GM15510 (cell line): ENCODE results near the gene RAB9A.

ENCODE experiments used
- POLR2A ChIP-seq: IDR thresholded peaks from 3 replicates; pipeline ENCODE4 v1.6.1; 2011; ENCODE audit warnings: borderline replicate concordance; ENCODE audit not compliant: insufficient read length; ENCODE audit errors: extremely low read depth

RAB9A gene

DNA sequence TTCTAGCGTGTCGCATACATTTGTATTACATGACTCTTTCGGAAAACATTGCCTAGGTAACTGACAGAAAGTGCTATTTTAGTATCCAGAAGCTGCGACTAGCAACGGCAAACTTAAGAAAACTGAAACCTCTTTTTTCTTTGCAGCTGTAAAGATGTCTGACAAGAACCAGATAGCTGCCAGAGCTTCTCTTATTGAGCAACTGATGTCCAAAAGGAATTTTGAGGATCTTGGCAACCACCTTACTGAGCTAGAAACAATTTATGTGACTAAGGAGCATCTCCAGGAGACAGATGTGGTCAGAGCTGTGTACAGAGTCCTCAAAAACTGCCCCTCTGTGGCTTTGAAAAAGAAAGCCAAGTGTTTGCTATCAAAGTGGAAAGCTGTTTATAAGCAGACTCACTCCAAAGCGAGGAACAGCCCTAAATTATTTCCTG, 26.6 kb upstream of the RAB9A start:
- TF ChIP-seq POLR2A = no peak

DNA sequence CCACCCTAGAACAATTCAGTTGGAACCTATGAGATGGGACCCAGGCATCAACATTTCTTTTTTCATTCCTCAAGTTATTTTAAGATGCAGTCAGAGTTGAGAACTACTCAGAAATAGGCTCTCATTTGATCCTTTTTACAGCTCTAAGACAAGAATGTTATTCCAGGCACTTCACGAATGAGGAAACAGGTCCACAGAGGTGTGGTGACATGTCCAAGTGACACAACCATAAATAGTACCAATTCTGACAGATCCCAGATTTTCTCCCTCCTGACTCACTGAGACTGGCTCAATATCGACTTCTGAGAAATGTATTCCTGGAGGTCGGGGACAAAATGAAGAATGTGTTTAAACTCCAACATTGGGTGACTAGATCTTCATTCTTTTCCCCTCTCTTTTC, 24.9 kb upstream of the RAB9A start:
- no peak for TF ChIP-seq POLR2A

DNA sequence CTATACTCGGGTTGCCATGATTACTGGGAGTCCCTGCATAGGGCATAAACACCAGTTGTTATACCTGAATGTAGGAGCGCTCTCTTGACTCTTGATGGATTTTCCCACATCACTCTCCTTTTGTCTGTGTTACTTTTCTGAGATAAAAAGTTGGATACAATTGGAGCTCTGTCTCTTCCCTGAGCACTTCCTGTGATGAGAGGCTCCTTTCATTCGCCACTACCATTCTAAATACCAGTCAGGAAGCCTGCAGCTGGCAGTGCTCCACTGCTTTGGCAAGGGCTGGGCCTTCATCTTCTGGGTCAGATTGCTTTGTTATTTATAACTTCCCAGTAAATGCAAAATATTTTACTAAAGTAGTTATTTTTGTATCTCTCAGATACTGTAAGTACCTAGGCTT, 22.1 kb upstream of the RAB9A start:
- TF ChIP-seq POLR2A = no peak

DNA sequence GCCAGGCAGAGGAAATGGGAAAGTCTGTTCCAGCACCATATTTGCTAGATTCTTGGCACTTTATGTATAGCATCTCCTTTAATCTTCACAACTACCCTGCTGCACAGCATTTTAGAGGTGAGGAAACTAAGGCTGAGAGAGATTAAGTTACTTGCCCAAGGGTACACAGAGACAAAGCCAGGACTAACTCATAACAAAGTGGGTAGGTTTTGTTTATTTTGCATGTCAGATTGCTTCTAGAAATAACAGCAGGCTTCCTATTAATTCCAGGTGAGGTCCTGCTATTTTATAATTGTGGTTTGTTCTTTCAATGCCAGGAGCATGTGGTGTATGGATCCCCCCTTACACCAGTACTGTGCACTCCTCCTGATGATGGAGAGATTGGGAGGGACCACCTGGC, 21.0 kb upstream of the RAB9A start:
- no peak for TF ChIP-seq POLR2A

DNA sequence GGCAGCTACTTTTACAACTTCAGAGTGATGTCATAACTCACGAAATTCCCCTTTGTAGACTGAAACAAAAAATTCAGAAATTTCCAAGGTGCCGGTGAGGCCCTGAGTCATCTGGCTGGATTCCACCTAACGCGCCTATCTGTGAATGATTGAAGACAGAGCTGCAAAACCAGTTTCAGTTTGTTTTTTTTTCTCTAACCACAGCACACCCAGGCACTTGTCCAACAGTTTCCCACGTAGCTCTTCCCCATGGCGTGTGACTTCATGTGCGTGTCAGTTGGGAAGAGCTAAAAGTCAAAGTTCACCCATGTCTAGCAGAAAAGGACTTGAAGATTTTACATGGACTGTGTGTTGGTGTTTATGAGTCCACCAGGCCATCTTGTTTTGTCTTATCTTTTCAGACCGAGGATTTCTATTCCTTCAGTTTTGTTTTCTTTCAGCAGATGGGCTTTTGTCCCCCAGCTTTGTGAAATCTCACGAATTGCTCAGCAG, 19.6 kb upstream of the RAB9A start:
- TF ChIP-seq POLR2A = no peak

DNA sequence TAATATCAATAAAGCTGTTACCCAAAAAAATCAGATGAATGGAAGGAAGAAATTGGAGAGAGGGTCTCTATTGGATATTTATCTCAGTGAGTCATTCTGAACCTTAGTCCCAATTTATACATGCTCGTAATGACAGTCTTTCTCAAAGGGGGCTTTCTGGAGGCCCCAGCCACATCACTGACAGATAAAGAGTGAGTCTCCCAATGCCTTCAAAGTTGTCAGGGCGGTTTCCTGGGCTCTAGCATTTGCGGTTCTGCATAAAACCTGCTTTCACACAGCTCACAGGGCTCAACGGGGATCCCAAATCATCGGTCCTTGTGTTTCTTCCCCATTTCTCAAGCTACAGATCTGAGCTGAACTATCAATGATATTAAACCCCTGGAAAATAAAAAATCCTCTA, 18.7 kb upstream of the RAB9A start:
- TF ChIP-seq POLR2A = no peak

DNA sequence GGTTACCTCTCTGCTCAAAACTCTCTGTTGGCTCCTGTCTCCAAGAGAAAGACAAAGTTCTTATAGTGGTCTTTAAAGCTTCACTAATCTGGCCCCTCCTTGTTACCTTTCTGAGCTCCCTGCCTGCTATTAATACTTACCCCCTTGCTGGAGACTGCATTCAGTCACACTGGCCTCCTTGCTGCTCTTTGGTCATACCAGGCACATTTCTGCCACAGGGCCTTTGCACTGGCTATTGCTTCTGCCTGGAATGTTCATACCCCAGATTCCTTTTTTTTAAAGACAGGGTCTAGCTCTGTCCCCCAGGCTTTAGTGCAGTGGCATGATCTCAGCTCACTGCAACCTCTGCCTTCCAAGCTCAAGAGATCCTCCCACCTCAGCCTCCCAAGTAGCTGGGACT, 15.9 kb upstream of the RAB9A start:
- TF ChIP-seq POLR2A = no peak

DNA sequence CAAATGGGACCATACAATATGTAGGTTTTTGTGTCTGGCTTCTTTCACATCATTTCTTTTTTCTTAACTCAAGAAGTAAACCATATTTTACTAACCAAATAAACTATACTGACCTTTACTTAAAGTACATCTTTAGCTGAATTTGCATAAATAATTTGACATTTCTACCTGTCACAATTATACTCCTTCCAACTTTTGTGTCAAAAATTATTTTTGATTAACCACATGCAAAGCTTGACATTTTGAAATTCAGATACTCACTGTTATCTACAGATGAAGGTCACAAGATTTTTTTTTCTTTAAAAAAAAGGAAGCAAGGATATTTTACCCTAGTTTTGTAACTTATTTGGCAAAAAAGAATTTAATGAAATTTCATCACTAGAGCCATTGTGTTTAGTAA, 12.0 kb upstream of the RAB9A start:
- no peak for TF ChIP-seq POLR2A

DNA sequence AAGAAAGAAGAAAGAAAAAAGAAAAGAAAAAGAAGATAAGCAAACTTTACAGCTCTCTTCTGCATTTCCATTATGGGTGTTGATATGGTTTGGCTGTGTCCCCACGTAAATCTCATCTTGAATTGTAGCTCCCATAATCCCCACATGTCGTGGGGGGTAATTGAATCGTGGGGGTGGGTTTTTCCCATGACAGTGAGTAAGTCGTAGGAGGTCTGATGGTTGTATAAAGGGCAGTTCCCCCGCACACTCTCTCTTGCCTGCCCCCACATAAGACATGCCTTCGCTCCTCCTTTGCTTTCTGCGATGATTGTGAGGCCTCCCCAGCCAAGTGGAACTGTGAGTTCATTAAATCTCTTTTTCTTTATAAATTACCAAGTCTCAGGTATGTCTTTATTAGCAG, 7.3 kb upstream of the RAB9A start:
- no peak for TF ChIP-seq POLR2A

DNA sequence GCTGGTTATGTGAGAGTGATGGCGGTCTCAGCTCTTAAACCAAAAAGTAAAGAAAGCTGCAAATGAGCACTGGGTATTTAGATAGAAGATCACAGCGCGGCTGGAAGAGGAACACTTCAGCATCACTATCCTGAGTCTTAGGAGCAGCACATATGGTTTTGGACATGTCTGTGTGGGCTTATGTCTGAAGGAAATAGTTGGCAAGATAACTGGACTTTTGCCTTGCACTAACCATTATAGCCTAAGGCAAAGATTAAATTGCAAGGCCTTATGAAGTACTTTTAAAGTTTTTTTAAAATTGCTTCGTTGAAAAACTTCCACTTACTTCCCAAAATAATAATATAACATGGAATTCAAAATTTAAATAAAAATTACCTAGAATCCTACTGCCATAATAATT, 4.6 kb upstream of the RAB9A start:
- no peak for TF ChIP-seq POLR2A

DNA sequence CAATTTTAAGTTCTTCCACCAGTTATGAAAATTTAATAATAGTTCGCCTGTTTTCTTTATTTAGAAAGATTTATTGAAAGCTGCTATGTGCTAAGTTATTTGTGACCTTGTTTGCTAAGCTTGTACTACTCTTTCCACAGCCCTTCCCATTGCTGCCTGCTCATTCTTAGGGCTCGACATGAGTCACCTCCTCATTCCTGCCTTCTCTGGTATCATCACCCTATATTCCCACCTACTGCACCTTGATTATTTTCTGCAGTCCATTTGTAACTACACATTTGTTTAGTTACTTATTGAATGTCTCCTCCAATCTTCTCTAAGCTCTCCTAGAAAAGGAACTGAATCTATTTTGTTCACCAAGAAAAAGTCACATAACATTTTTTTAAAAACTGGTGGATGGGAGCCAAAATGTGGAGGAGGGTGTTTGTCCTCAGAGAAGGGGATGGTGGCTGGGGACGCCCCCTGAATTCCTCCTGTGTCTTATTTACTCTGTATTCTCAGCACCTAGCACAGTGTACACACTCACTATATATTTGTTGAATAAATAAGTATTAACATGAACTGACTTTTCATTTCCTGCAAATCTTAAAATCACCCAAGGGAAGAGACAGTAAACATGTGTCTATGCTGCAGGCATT, 3.7 kb upstream of the RAB9A start:
- no peak for TF ChIP-seq POLR2A

DNA sequence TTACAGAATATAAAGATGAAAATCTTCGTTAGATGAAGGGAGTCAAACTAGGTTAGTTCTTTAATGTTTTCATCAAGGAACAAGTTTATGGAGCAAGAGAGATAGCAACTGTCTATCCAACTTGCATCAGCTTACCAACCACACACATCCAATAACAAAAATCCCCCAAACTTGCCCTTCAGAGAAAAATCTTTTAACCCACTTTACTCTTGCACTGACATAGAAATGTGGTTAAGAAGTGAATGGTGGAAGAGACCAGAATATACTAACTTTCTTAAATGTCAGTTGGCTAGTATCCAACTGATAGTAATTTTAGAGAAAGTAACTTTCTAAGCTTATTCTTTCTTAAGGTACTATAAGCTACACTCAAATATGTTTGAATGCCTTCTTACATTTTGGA, 1.7 kb upstream of the RAB9A start:
- no peak for TF ChIP-seq POLR2A

DNA sequence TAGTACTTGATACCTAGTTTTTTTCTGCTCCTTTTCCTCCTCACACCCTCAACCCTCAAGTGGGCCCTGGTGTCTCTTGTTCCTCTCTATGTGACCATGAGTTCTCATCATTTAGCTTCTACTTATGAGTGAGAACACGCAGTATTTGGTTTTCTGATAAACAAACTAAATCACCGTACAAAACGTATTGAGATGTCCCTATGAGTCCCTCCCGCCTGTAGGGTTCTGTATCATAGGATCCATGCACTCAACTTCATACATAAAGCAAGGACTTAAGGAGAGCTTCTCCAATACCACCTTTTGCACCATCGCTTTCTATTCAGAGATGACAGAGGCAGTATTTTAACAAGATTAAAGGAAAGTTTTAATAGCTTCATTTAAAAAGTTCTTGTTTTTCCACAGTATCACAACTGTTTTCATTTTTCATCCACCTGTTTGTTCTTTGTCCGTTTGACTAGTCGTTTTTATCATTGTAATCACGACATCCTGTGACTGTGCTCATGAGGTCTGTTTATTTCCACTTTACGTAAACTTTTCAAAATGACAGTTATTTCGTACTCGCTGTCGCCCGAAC, 457 bp upstream of the RAB9A start:
- TF ChIP-seq POLR2A = no peak

DNA sequence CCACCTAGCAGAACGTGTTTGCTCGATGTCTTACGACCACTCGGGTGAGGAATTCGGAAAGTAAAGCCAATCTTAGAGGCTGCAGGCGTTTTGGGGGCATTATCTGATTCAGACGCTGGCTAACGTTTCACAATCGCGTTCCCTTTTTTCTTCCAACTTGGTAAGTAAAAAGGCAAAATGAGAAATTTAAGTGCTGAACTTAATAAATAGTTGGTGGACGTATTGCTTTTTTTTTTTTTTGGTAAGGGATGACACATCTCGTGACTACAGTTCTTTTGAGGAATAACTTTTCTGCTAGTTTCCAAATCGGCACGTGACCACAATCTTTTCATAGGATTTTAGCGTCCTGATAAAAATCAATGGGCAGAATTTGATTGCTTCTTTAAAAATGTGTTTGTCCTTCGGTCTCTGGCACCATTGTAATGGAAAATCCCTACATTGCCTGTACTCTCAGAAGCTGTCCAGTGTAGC, 848 bp downstream of the RAB9A start:
- no peak for TF ChIP-seq POLR2A

DNA sequence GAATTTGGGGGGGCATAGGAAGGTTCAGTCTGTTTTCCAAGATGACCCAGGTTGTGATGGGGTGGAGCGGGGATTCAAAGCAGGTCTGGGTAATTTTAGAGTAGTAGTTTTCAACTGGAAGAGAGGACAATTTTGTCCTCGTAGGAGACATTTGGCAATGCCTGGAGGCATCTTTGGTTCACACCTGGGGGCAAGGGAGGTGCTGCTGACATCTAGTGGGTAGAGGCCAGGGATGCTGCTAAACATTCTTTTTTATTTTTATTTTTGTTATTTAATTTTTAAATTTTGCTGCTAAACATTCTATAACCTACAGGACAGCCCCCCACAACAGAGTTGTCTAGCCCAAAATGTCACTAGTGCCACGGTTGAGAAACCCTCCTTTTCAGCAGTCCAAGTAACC, 1.9 kb downstream of the RAB9A start:
- no peak for TF ChIP-seq POLR2A

DNA sequence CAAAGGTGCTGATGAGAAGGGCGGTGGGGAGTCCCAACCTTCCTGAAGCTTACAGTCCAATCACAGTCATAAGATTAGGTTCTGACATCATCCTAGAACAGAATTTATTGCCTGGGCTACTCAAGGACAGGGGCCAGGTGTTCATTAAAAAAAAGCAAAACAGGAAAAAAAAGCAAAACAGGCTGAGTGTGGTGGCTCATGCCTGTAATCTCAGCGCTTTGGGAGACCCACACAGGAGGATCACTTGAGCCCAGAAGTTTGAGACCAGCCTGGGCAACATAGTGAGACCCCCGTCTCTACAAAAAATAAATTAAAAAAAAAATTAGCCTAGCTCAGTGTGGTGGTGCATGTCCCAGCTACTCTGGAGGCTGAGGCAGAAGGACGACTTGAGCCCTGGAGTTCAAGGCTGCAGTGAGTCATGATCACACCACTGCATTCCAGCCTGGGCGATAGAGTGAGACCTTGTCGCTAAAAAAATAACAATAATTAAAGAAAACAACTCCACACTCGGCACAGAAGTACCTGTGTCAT, 3.0 kb downstream of the RAB9A start:
- no peak for TF ChIP-seq POLR2A
